ENCODE measurements around the gene KCNQ4.

The KCNQ4 gene

DNA sequence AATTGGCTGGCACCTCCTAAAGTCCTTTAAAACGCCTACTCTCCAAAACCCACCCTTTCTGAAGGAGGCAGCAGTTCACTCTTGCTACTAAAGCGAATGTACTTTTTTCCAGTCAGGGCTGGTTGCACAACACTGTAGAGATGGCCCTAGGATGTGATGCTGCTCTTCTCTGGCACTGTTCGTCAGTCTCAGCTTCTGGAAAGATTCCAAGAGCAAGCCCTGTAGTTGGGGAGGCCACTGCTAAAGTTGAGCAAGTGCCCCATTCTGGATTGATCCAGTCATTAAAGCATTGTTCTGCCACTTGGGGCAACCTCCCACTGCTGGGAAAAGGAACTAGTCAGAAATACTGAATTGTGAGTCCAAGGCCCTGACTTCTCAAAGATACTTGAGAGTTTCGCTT is 28.5 kb upstream of the KCNQ4 start:
- no peak for DNase-seq

DNA sequence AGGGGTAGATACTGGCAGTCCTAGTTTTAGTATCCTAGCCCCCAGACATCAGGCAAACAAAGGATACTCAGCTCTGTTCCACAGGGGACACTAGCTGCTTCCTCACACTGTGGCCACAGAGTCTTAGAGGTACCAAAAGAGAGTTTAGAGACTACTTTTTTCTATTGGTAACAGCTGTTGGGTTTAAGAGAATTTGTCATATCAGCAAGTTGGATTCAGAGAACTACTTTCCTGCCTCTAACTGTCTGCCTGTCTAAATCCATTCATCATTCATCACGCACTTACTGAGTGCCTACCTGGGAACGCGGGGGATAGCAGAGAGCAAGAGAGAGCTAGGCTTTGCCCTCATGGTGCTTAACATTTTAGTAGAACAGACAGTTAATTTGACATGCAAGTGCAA is 27.1 kb upstream of the KCNQ4 start:
- no peak for DNase-seq

- DNase-seq = no peak
Observed at GRCh38 chr1:40757084-40757483, 26.5 kb upstream of the KCNQ4 start.

GRCh38 chr1:40758004-40758403 is 25.6 kb upstream of the KCNQ4 start:
- DNase-seq = no peak

DNA sequence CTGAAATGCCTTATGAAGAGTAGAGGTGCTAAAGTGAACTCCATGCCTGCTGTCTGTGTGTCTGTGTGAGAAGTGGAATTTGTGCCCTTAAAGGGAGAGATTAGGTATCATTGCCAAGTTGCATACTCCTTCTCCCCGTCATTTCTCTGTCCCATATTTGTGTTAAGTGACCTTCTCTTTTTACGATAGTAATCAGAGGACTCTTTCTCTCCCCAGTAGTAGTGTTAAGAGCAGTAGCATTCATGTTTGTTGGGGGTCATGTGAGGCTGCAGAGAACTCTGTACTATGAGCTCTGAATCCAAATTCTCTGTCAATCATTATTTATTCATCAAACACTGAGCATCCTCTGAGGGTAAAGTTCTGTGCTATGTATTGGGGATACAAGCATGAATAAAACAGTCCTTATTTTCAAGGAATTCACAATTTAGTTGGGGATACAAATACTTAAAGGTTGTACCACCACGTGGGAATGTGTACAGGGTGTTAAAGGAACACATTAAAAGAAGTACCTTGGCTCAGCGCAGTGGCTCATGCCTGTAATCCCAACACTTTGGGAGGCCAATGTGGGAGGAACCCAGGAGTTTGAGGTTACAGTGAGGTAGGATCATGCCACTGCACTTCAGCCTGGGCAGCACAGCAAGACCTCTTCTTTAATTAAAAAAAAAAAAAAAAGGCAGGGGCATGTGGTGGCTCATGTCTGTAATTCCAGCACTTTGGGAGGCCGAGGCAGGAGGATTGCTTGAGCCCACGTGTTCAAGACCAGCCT is 24.8 kb upstream of the KCNQ4 start:
- DNase-seq = no peak

DNA sequence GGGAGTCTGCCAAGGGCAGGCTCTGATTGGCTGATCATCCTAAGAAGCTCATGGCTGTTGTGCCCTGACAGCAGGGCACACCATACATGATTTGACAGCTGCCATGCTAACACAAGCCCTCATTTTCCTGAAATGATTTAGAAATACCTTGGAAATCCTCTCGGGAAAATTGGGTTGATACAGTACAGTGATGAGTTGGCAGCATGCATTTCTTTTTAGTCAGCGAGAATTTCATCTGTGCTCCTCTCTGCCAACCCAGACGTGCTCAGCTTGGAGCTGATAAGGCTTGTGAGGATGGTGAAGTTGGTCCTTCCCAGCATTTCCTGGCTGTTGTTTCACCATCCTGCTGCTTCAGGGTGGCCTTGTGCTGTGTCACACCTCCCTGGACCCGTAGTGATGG is 22.6 kb upstream of the KCNQ4 start:
- no peak for DNase-seq

- no peak for DNase-seq
Observed at GRCh38 chr1:40762144-40762923, 21.3 kb upstream of the KCNQ4 start.

DNA sequence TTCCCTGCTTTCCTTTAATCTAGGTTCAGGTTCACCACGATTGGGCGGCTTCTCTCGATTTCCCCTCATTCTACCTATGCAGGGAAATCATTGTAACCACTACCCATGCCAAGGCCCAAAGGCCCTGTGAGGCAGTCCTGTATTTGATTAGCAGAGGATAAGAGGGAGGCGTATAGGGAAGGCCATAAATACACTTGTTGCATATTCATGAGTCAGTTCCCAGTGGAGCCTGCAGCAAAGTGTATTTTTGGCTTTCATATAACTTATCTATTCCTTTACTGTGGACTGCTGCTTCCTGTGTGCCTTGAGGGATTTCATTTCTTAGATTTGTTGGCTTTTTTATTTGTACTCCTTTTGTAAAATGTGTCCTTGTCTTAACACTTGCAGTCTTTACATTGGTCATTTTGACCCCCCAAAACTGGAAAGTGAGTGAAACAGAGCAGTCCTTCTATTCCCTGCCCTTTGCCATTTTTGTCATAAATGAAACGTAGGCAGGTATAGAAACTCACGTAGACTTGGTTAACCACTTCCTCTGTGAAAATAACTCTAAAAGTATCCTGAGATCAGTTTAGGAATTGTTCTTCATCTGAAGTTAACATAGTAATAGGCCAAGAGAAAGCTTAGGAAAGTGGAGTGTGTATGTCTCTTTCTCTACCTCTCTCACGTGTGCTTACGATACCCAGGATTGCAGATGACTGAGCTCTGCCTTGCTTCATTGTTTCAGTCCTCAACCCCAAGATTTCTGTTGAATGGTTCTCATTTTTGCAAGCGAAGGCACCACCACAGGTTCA is 19.6 kb upstream of the KCNQ4 start:
- DNase-seq = no peak

DNA sequence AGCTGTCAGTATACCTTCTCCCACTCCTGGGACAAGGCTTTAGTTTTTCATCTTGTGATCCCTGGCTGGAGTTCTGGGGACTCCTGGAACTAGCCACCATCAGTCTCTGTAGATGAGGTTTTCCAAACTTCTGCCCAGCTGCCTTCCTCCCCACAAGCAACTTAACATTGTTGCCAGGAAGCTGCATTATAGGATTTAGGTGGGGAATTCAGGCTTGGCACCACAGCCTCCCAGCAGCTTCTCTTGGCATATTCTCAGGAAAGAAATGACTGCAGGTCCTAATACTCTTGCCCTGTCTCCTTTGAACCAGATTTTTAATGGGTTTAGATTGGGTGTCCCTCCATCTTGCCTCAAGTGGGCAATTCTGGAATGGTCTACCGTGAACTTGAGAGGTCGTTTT is 18.6 kb upstream of the KCNQ4 start:
- DNase-seq = no peak

DNA sequence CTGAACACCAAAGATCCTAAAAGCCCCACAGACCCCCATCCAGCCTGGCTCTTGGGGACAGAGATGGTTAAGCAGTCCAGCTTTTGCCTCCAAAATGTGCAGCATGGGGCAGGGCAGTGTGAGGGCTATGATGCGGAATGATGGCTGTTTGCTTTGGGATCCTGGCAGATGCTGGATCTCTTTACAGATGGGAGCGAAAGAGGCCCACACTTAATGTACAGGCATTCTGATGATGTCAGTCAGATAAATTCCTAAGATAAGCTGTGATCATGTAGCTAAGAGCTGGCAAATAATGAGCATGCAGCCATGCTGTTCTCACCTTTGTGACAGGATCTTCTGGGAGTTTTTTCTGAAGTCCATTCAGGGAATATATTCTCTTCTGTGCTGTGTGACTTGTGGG is 17.6 kb upstream of the KCNQ4 start:
- no peak for DNase-seq

DNA sequence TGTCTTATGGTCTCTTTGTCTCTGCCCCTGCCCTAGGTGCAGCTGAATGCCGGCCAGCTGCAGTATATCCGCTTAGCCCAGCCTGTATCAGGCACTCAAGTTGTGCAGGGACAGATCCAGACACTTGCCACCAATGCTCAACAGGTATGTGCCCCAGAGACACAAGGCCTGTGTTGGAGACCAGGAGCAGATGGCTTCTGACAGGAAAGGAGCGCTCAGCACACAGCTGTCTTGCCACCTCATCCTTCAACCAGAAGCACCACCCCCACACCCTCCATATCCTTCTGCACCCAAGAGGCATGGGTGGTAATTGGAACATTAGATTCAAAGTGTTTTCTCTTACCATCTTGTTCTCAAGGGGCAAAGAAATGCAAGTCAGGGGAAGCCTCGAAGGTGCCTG is 17.0 kb upstream of the KCNQ4 start:
- no peak for DNase-seq

GRCh38 chr1:40768146-40768990 is 15.2 kb upstream of the KCNQ4 start:
- no peak for DNase-seq

DNA sequence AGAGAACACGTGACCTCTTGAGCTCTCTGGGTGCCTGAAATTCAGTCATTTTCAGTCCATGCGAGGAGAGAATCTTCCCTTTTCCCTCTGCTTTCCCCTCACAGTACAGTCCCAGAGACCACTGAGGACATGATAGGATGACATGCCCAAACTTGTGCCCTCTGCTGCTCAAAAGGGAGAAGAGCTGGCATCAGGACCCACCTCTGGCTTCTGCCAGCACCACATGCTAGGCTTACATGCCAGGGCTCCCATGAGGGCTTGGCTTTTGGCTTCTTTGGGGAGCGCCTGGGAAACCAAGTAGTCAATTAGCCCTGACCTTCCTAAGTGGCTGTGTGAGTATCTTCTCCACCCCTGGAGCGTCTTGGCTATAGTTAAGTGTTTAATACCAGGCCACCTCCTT is 13.8 kb upstream of the KCNQ4 start:
- no peak for DNase-seq

DNA sequence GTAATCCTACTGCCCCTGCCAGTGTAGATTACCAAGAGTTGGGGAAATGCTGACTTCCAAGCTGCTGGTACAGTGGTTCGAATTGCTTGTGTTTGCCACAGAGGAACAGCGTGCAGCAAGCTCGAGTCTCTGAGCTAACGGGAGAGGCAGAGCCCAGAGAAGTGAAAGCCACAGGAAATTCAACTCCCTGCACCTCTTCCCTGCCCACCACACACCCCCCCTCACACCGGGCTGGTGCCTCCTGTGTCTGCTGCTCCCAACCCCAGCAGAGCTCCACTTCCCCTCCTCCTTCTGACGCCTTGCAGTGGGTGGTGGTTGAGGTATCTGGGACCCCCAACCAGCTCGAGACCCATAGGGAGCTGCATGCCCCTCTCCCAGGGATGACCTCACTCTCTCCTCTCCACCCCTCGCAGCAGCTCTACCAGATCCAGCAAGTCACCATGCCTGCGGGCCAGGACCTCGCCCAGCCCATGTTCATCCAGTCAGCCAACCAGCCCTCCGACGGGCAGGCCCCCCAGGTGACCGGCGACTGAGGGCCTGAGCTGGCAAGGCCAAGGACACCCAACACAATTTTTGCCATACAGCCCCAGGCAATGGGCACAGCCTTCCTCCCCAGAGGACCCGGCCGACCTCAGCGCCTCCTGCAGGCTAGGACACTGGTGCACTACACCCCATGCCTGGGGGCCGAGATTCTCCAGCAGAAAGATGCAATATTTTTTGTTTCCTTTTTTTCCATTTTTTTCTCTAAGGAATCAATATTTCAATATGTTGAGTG is 13.1 kb upstream of the KCNQ4 start:
- DNase-seq = no peak

DNA sequence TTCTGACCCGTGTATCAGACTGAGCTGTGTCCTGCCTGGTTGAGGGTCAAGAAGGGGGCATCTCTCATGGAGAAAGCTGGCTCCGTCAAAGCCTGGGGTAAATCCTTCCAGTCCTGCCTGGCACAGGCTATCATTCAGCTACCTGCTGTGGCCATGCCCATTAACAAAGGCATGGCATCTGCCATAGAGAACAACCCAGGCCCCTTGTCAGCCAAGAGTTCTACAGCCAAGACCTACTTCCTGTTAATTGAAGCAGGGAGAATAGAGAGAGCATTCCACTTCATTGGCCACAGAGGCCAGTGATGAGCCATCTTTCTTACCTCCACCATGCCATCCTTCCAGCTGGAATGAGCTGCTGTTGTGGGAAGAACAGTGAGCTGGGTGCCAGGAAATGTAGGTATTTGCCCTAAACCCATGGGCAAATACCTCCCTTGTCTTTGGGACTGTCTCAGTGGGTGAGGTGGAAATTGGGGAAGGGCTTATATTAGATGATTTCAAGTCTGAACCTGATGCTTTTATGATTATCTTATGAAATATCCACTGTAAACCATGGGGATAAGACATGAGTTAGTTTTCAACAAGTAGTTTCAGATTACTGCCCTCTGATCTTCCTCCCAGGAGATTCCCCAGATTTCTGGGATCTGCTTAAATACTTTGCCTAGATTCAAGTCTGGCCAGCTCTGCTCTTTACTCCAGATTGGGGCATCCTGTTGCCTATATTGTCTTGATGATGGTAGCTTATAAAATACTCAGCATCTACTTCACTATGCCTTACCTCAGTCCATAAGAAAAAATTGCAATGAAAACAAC is 11.2 kb upstream of the KCNQ4 start:
- DNase-seq = no peak

DNA sequence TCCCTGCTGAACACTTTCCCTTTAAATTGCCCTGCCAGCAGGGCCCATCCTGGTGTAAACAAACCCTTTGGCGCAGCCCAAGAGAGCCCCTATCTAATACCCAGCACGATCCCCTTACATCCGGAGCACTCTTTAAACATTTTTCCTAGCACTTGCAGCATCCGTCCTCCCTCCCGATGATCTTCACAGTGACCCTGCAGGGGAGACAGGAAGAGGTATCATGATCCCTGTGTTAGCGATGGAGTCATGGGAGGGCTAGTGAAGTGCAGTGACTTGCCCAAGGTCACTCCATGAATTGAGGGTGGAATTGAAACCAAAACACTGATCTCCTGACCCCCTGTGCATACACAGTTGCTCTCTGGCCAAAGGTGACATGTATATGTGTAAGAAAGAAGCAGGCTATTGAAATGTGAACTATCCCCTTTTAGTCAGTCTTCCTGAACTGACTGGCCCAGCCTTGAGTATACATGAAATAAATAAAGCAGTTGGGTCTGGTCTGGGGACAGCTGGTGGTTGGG is 9.8 kb upstream of the KCNQ4 start:
- no peak for DNase-seq

GRCh38 chr1:40774266-40774998 is 9.2 kb upstream of the KCNQ4 start:
- DNase-seq = no peak

DNA sequence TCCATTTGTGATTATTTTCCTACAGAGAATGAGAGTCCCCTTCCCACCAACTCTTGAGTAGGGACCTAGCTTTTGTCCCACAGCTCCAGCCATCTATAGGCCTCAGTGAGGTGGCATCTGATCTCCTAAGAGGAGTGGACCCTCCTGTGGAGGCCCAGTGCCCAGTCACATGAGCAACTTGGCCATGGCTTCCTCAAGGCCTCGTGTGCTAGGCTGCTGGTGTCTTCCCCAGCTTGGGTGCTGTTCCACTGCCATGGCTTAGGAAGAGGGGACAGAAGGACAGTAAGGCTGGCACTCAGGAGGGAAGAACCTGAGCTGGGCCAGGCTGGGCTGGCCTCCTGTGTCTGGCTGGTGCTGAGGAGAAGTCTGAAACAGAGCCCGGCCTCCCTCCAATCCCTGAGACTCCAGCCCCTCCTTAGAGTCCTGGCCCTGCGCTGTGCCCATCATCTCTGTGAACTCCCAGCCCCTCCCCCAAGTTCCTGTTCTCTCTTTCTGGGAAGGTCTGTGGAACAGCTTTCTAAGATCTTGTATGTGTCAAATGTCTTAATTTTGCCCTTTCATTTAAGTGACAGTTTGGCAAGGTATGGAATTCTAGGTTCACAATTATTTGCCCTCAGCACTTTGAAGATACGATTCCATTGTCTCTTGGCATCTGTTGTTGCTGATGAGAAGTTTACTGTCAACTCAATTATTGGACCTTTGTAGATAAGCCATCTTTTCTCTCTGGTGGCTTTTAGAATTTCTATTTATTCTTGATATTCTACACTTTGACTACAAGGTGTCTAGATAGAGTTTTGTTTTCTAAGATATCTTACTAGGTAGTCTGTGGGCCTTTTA is 7.1 kb upstream of the KCNQ4 start:
- no peak for DNase-seq

Data from NCI-H524 treated with DMSO at 0.1 percent for 48 hours (cell line).